ENCODE results near the gene SRPX2.
A peak's percentile ranks its signal among the peaks of the same experiment; 100 is the strongest.

The SRPX2 gene

GRCh38 chrX:100648458-100649417 is 4.7 kb downstream of the SRPX2 start:
- no peak for TF ChIP-seq CTCF (IDR thresholded peaks at IDR 0.05; ENCODE audit: low read depth, low read length)
- in situ Hi-C loops (cut with HindIII; ENCODE audit: low sequenced_read_pairs), result no loop called here
- peak; percentile 91 for DNase-seq (ENCODE audit: low read depth, low spot score)
- H3K4me3 ChIP-seq (ENCODE audit: low read depth, low read length), result no peak overlapping the region

DNA sequence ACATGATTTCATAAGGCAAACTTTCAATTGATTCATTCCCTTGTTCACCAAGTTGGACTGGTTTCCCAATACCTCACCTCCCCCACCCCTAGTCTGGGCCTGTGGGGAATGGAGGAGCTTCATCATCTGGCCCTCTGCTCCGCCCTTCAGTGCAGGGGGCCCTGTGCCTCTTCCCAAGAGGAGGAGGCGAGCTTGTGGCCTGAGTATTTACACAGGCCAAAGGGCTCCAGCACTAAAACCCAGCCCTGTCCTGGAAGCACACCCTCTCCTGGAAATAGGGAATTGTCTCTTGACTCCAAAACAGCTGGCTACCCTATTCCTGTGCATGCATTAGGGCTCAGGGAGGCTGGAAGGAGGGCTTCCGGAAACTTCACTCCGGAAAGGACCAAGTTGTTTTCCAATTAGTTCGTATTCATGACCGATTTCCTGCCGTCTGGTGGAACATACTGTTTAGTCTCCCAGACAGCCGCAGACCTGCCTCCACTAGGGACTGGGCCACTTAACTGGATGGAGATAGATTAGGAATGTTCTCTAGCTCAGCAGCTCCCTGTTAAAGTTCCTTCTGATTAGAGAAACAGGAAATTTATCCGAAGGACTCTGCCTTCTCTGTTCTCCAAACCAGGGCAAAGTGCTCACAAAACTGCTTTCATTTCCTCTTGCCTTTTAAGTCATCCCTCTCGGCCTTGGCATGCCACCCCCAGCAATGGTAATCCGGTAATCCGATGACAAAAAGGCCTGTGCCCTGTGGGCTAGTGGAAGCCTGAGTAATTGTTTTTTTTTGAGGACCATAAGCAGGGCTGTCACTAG is 5.8 kb downstream of the SRPX2 start:
- DNase-seq (ENCODE audit: low read depth, low spot score), result peak; percentile 90
- TF ChIP-seq CTCF (IDR thresholded peaks at IDR 0.05; ENCODE audit: low read depth, low read length), result no peak
- in situ Hi-C loops (cut with HindIII; ENCODE audit: low sequenced_read_pairs), result no loop called here
- H3K4me3 ChIP-seq (ENCODE audit: low read depth, low read length), result no peak overlapping the region

GRCh38 chrX:100650841-100651240 is 6.8 kb downstream of the SRPX2 start:
- no peak overlapping the region for H3K4me3 ChIP-seq (ENCODE audit: low read depth, low read length)
- no peak for DNase-seq (ENCODE audit: low read depth, low spot score)
- in situ Hi-C loops (cut with HindIII; ENCODE audit: low sequenced_read_pairs), result no loop called here
- TF ChIP-seq CTCF (IDR thresholded peaks at IDR 0.05; ENCODE audit: low read depth, low read length), result no peak

DNA sequence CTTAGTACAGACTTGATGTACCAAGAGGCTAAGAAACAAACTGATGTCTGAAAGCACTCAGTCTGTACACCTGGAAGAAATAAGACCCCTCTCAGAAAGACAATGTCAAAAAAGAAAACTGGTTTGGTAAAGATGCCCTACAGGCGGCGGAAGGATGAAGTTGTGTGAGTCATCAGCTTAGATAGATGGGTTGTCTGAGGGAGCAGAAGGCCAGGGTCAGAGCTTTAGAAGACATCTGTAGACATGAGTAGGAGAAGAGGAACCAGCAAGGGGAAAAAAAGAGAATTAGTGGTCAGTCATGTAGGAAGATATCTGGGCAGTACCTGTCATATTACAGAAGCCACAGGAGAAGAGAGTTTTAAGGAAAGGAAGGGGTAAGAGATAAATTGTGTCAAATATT is 8.3 kb downstream of the SRPX2 start:
- no peak for DNase-seq (ENCODE audit: low read depth, low spot score)
- H3K4me3 ChIP-seq (ENCODE audit: low read depth, low read length), result no peak overlapping the region
- in situ Hi-C loops (cut with HindIII; ENCODE audit: low sequenced_read_pairs), result no loop called here
- no peak for TF ChIP-seq CTCF (IDR thresholded peaks at IDR 0.05; ENCODE audit: low read depth, low read length)

DNA sequence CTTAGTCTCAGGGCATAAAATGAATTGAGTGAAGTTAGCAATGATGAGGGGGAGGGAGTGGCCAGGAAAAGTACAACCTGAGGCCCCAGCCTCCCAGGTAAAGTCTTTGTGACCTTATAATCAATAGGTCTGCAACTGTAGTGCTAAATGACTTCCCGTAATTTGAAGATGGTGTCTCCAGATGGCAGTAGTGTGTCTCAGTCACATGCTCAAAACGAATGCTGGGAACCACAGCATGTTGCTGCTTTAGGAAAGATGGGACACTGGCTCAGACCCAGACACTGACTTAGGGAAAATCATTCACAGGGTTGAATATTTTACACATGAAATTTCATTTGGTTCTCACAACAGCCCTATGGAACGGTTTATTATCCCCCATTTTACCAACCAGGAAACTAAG is 10.3 kb downstream of the SRPX2 start:
- in situ Hi-C loops (cut with HindIII; ENCODE audit: low sequenced_read_pairs), result no loop called here
- DNase-seq (ENCODE audit: low read depth, low spot score), result no peak
- peak; percentile 8 for TF ChIP-seq CTCF (IDR thresholded peaks at IDR 0.05; ENCODE audit: low read depth, low read length)
- no peak overlapping the region for H3K4me3 ChIP-seq (ENCODE audit: low read depth, low read length)

DNA sequence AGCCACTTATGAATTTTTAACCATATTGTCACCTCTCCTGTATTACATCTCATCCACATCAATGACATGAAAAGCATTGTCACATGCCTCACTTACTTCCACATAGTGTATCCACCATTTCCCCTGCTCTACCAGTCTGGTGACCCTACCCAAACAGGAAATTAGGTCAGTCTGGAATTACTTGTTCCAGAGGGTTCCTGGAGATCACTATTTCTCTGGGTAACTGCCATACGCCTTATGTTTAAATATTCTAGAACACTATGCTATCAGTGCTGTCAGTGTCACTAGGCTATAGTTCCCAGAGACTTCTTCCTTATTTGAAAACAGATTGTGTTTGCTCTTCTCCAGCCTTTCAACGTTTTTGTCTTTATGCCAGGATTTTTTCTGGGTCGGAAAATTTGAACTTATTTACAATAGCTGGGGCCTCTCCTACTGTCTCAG is 15.0 kb downstream of the SRPX2 start:
- no peak overlapping the region for H3K4me3 ChIP-seq (ENCODE audit: low read depth, low read length)
- DNase-seq (ENCODE audit: low read depth, low spot score), result no peak
- in situ Hi-C loops (cut with HindIII; ENCODE audit: low sequenced_read_pairs), result no loop called here
- no peak for TF ChIP-seq CTCF (IDR thresholded peaks at IDR 0.05; ENCODE audit: low read depth, low read length)

All from astrocyte of the spinal cord (primary cell).